H1 (cell line): ENCODE data around the gene ABCB11. TPM values are rescaled to one million over a fixed set of nuclear protein-coding genes. Genes with fewer than 3 reads are reported as not detected.

Source experiments
- CTCF ChIA-PET: fragments of 300-600 bp; sonication (Branson Sonifier 250); formaldehyde crosslinking; loops from one replicate; lab custom pipeline; 2021; ENCODE audit not compliant: partially characterized antibody; lab: Charles Lee
- POLR2A ChIA-PET: fragments of 300-600 bp; sonication (Branson Sonifier 250); formaldehyde crosslinking; loops from one replicate; lab custom pipeline; 2021; ENCODE audit warnings: inconsistent platforms; ENCODE audit not compliant: partially characterized antibody; lab: Charles Lee
- DNase-seq, 2 experiments: peaks; one replicate each; pipeline versions ENCODE4 v3.0.0 to v3.0.0-alpha.2; 2010 to 2022; ENCODE audit warnings: low spot score in 2 of 2, low read depth in 1 of 2, mixed read lengths in 1 of 2
- FAIRE-seq: peaks from 2 replicates; lab custom pipeline; 2011; peaks lifted over from hg19 to GRCh38; lab: Jason Lieb, UNC
- H2AFZ ChIP-seq: 2 replicates; pipeline ENCODE4 v1.8.1; 2012; ENCODE audit warnings: low read length, inconsistent platforms
- H2AK5ac ChIP-seq: 2 replicates; pipeline ENCODE4 v1.6.1; 2013; ENCODE audit warnings: low read depth, low read length
- H2BK120ac ChIP-seq: replicated peaks from 2 replicates; pipeline ENCODE3; 2013; ENCODE audit warnings: low read depth, low read length, inconsistent platforms
- H2BK12ac ChIP-seq: 2 replicates; pipeline ENCODE4 v1.6.1; 2013; ENCODE audit warnings: low read depth, low read length
- H2BK15ac ChIP-seq: 2 replicates; pipeline ENCODE4 v1.6.1; 2013; ENCODE audit warnings: low read length
- H2BK20ac ChIP-seq: 2 replicates; pipeline ENCODE4 v1.6.1; 2013; ENCODE audit warnings: low read length
- H2BK5ac ChIP-seq: 2 replicates; pipeline ENCODE4 v1.6.1; 2013; ENCODE audit warnings: low read depth, low read length
- H3K14ac ChIP-seq: 2 replicates; pipeline ENCODE4 v1.6.1; 2013; ENCODE audit warnings: inconsistent platforms; ENCODE audit not compliant: insufficient read length
- H3K18ac ChIP-seq: 2 replicates; pipeline ENCODE4 v1.6.1; 2013; ENCODE audit warnings: low read length; ENCODE audit errors: extremely low read depth
- H3K23ac ChIP-seq: 2 replicates; pipeline ENCODE4 v1.6.1; 2013; ENCODE audit warnings: inconsistent platforms; ENCODE audit not compliant: insufficient read length
- H3K23me2 ChIP-seq: 2 replicates; pipeline ENCODE4 v1.6.1; 2013; ENCODE audit warnings: low read depth, low read length
- H3K27ac ChIP-seq: 2 replicates; pipeline ENCODE4 v1.6.1; 2011; ENCODE audit warnings: low read depth, low read length, inconsistent platforms
- H3K27me3 ChIP-seq, 4 experiments: replicated peaks in 1 of 4; 1 replicate in 1 of 4; 2 replicates in 3 of 4; pipeline versions ENCODE4 v1.6.1 to v1.8.1; 2011 to 2013; ENCODE audit warnings: low read length in 3 of 4, mild to moderate bottlenecking in 3 of 4, inconsistent platforms in 2 of 4, mixed read lengths in 2 of 4, moderate library complexity in 1 of 4; ENCODE audit not compliant: control insufficient read depth in 3 of 4, insufficient read depth in 3 of 4; ENCODE audit errors: extremely low read depth in 1 of 4
- H3K36me3 ChIP-seq, 4 experiments: 2 replicates each; pipeline versions ENCODE4 v1.6.1 to v1.8.1; 2011 to 2013; ENCODE audit warnings: mild to moderate bottlenecking in 4 of 4, low read length in 3 of 4, moderate library complexity in 2 of 4, control low read depth in 1 of 4, inconsistent platforms in 1 of 4; ENCODE audit not compliant: insufficient read depth in 4 of 4, control insufficient read depth in 2 of 4
- H3K4ac ChIP-seq: replicated peaks from 2 replicates; pipeline ENCODE3; 2013; ENCODE audit warnings: low read length, low read depth, mixed read lengths, inconsistent platforms; ENCODE audit not compliant: insufficient read length
- H3K4me1 ChIP-seq, 4 experiments: replicated peaks in 1 of 4; 1 replicate in 1 of 4; 2 replicates in 3 of 4; pipeline versions ENCODE4 v1.6.1 to v1.8.1; 2011 to 2013; ENCODE audit warnings: low read length in 3 of 4, inconsistent platforms in 2 of 4, mixed read lengths in 1 of 4; ENCODE audit not compliant: insufficient read depth in 4 of 4, control insufficient read depth in 3 of 4
- H3K4me2 ChIP-seq, 2 experiments: 2 replicates each; pipeline versions ENCODE4 v1.6.1 to v1.8.1; 2011 to 2013; ENCODE audit warnings: low read depth in 2 of 2, low read length in 2 of 2, control low read depth in 1 of 2, inconsistent platforms in 1 of 2, mild to moderate bottlenecking in 1 of 2; ENCODE audit not compliant: insufficient read depth in 1 of 2
- H3K4me3 ChIP-seq, 4 experiments: fragments of 200-600, 300-600 bp in 1 of 4; sonication (generic), shearing (Covaris generic), sonication (Bioruptor Twin) in 1 of 4; 2 replicates each; pipeline versions ENCODE4 v1.5.1 to v1.8.1; 2011 to 2016; ENCODE audit warnings: low read length in 4 of 4, low read depth in 3 of 4, control low read depth in 2 of 4, inconsistent platforms in 2 of 4, mild to moderate bottlenecking in 2 of 4, mixed read lengths in 1 of 4, moderate library complexity in 1 of 4; ENCODE audit not compliant: insufficient read depth in 2 of 4; ENCODE audit errors: extremely low read depth in 1 of 4
- H3K56ac ChIP-seq: replicated peaks from 2 replicates; pipeline ENCODE3; 2013; ENCODE audit warnings: low read depth, mild to moderate bottlenecking, mixed read lengths, low read length, inconsistent platforms; ENCODE audit not compliant: insufficient read length
- H3K79me1 ChIP-seq: 2 replicates; pipeline ENCODE4 v1.6.1; 2013; ENCODE audit warnings: low read depth, low read length, control low read depth
- H3K79me2 ChIP-seq, 2 experiments: 2 replicates each; pipeline versions ENCODE4 v1.6.1 to v1.8.1; 2012 to 2013; ENCODE audit warnings: low read length in 2 of 2, mild to moderate bottlenecking in 2 of 2, inconsistent platforms in 1 of 2; ENCODE audit not compliant: insufficient read depth in 2 of 2, control insufficient read depth in 1 of 2
- H3K9ac ChIP-seq, 4 experiments: replicated peaks in 1 of 4; 1 replicate in 1 of 4; 2 replicates in 3 of 4; pipeline versions ENCODE4 v1.6.1 to v1.8.1; 2011 to 2013; ENCODE audit warnings: low read depth in 3 of 4, low read length in 3 of 4, control low read depth in 2 of 4, mild to moderate bottlenecking in 2 of 4, moderate library complexity in 2 of 4, inconsistent platforms in 1 of 4; ENCODE audit errors: extremely low read depth in 1 of 4
- H3K9me3 ChIP-seq, 2 experiments: 2 replicates each; pipeline versions ENCODE4 v1.6.1 to v1.8.1; 2012 to 2013; ENCODE audit warnings: mild to moderate bottlenecking in 2 of 2, moderate library complexity in 2 of 2, control low read depth in 1 of 2, inconsistent platforms in 1 of 2, low read depth in 1 of 2, low read length in 1 of 2, mixed read lengths in 1 of 2; ENCODE audit not compliant: insufficient read depth in 2 of 2
- H4K20me1 ChIP-seq, 2 experiments: replicated peaks in 1 of 2; 2 replicates each; pipeline versions ENCODE3 to v1.8.1; 2011 to 2013; ENCODE audit warnings: inconsistent platforms in 2 of 2, low read length in 2 of 2, mild to moderate bottlenecking in 1 of 2; ENCODE audit not compliant: insufficient read depth in 2 of 2, control insufficient read depth in 1 of 2
- H4K5ac ChIP-seq: 2 replicates; pipeline ENCODE4 v1.6.1; 2013; ENCODE audit warnings: low read length, low read depth, mixed read lengths, inconsistent platforms; ENCODE audit not compliant: insufficient read length
- H4K8ac ChIP-seq: 2 replicates; pipeline ENCODE4 v1.8.0; 2013; ENCODE audit warnings: mild to moderate bottlenecking, moderate library complexity, low read length, inconsistent platforms; ENCODE audit not compliant: insufficient read depth; ENCODE audit errors: extremely low read depth
- H4K91ac ChIP-seq: replicated peaks from 2 replicates; pipeline ENCODE3; 2013; ENCODE audit warnings: low read length, mixed read lengths, inconsistent platforms; ENCODE audit not compliant: insufficient read length
- ATF2 ChIP-seq: IDR thresholded peaks from 2 replicates; pipeline ENCODE4 v1.6.1; 2012; ENCODE audit warnings: low read length, inconsistent platforms
- WGBS, 2 experiments: shearing (Covaris generic) in 1 of 2; methylation state at CpG; one replicate each; pipeline versions ENCODE4 v1.1.6 to v1.1.7; 2013 to 2015; ENCODE audit warnings: low lambda C conversion rate in 2 of 2, mixed read lengths in 2 of 2, inconsistent platforms in 1 of 2, low coverage in 1 of 2, missing lambda C conversion rate in 1 of 2; ENCODE audit not compliant: insufficient replicate concordance in 2 of 2, insufficient coverage in 1 of 2, insufficient read length in 1 of 2; ENCODE audit errors: extremely low coverage in 1 of 2, missing lambda C conversion rate in 1 of 2; 5-methylcytosine and 5-hydroxymethylcytosine counted together
- polyA plus RNA-seq, 7 experiments: library from polyadenylated mRNA; depleted of rRNA in 3 of 7; stranded (reverse) in 5 of 7; unstranded in 2 of 7; fragments of >200 nt in 5 of 7; fragments of 200-250 nt in 2 of 7; gene quantifications; 1 replicate in 5 of 7; 2 replicates in 1 of 7; 4 replicates in 1 of 7; pipeline versions ENCODE4 v1.2.1 to v1.2.3, GENCODE V29; 2011 to 2013; ENCODE audit warnings: missing spikeins in 2 of 7, mixed read lengths in 2 of 7
- total RNA-seq: library from RNA; stranded (reverse); fragmentation: NEBNext Ultra II Directional; extraction: Animal tissue kit (Norgen Biotek cat#: 25700); gene quantifications from 2 replicates; pipeline ENCODE4 v1.2.1, GENCODE V29; 2021

The ABCB11 gene
- total and polyA plus RNA-seq, 2 of the 8 experiments (the other 6 are each of a cell fraction or from before 2014, with no cell fraction given) = not detected

GRCh38 chr2:169026056-169026455 is 5.1 kb downstream of the ABCB11 start:
- POLR2A ChIA-PET = no interaction called here
- Histone ChIP-seq H3K9me3 (no peaks in the 10 kb centered on the region), H2AFZ (no peak overlapping the region), H4K20me1 (no peaks in the 10 kb centered on the region), H3K14ac (no peak overlapping the region), H2BK20ac (no peak overlapping the region), H3K79me2 (no peaks in the 10 kb centered on the region), H2BK5ac (no peak overlapping the region)
- no peak for DNase-seq
- WGBS, 2 experiments = 91% methylated on average over 1 of the region's 1 CpG; no CpG with 5 or more reads in 1 of the 2 experiments
- no peak for TF ChIP-seq ATF2
- TF ChIP-seq, all 59 proteins: peak for 0
- Histone ChIP-seq H2AK5ac (no peak overlapping the region), H3K4ac (no peak overlapping the region), H3K27ac (no peak overlapping the region), H3K27me3 (no peaks in the 10 kb centered on the region), H3K4me2 (no peak overlapping the region), H3K9ac (no peak overlapping the region), H3K56ac (no peak overlapping the region), H4K91ac (no peak overlapping the region), H3K23ac (no peak overlapping the region), H2BK12ac (no peak overlapping the region), H2BK15ac (no peak overlapping the region), H3K4me1 (no peaks in the 10 kb centered on the region; a peak in 1 of 7 replicates), H4K5ac (no peak overlapping the region), H3K18ac (no peak overlapping the region), H4K8ac (no peak overlapping the region), H3K79me1 (no peaks in the 10 kb centered on the region), H3K23me2 (no peaks in the 10 kb centered on the region), H3K36me3 (no peaks in the 10 kb centered on the region; a peak in 1 of 8 replicates), H2BK120ac (no peak overlapping the region), H3K4me3 (no peak overlapping the region)
- CTCF ChIA-PET = interaction anchor here (0.8 kb wide), 1 partner anchor 9 kb away, joined by 3 read pairs; no protein-coding TSS in a partner anchor
- no peak for FAIRE-seq
